HG02885 (cell line): Measurements from ENCODE around the gene TMSB4X.
"Not testable (repeated sequence)": the region's sequence is repeated elsewhere in the genome, so short reads cannot be mapped to it uniquely, and the experiment has no call there.

Experiments
- ATAC-seq: cut with Tn5 transposase; IDR thresholded peaks from one replicate; pipeline ENCODE4 v1.9.1; 2021; ENCODE audit warnings: mild to moderate bottlenecking; ENCODE audit not compliant: unreplicated experiment, poor library complexity

Gene TMSB4X

GRCh38 chrX:12974305-12974795 lies 560 bp upstream of the TMSB4X start:
- ATAC-seq = no peak

- no peak for ATAC-seq
Measured at GRCh38 chrX:12975670-12975965, 708 bp downstream of the TMSB4X start.

- no peak for ATAC-seq
Measured at GRCh38 chrX:12975991-12976558, 1.2 kb downstream of the TMSB4X start.

- not testable (repeated sequence) for ATAC-seq
Measured at GRCh38 chrX:12976819-12977732, 2.2 kb downstream of the TMSB4X start.

GRCh38 chrX:12977761-12978204 lies 2.9 kb downstream of the TMSB4X start:
- ATAC-seq = peak; percentile 13

- peak; percentile 49 for ATAC-seq
Measured at GRCh38 chrX:12978205-12979025, 3.5 kb downstream of the TMSB4X start.

- ATAC-seq = no peak
Measured at GRCh38 chrX:12979026-12979607, 4.2 kb downstream of the TMSB4X start.

GRCh38 chrX:12979616-12980015 lies 4.7 kb downstream of the TMSB4X start:
- ATAC-seq = no peak

- ATAC-seq = not testable (repeated sequence)
Measured at GRCh38 chrX:12980039-12980438, 5.1 kb downstream of the TMSB4X start.

GRCh38 chrX:12981880-12982279 lies 7.0 kb downstream of the TMSB4X start:
- no peak for ATAC-seq

GRCh38 chrX:12984603-12985319 lies 9.9 kb downstream of the TMSB4X start:
- peak; percentile 75 for ATAC-seq

GRCh38 chrX:12985331-12985730 lies 10.4 kb downstream of the TMSB4X start:
- ATAC-seq = no peak

- ATAC-seq = peak; percentile 41
Measured at GRCh38 chrX:12986164-12986779, 11.4 kb downstream of the TMSB4X start.

GRCh38 chrX:12986886-12987285 lies 12.0 kb downstream of the TMSB4X start:
- no peak for ATAC-seq

- no peak for ATAC-seq
Measured at GRCh38 chrX:12987340-12987739, 12.4 kb downstream of the TMSB4X start.

GRCh38 chrX:12987900-12988594 lies 13.1 kb downstream of the TMSB4X start:
- ATAC-seq = no peak

GRCh38 chrX:12988797-12989196 lies 13.9 kb downstream of the TMSB4X start:
- no peak for ATAC-seq

- no peak for ATAC-seq
Measured at GRCh38 chrX:12989461-12989860, 14.6 kb downstream of the TMSB4X start.

GRCh38 chrX:12991575-12991974 lies 16.7 kb downstream of the TMSB4X start:
- no peak for ATAC-seq
